Mucosa of descending colon (tissue), 3 donors: ENCODE data around the gene LATS2. TPM values are rescaled to one million over a fixed set of nuclear protein-coding genes. Genes with fewer than 3 reads are reported as not detected.

ENCODE experiments used
- ATAC-seq: fragments of 200-7000 bp; cut with Tn5 transposase; one replicate; pipeline ENCODE4 v1.9.1; 2020; ENCODE audit warnings: mild to moderate bottlenecking, moderate library complexity
- DNase-seq, 3 donors: peaks; one replicate each; pipeline ENCODE4 v3.0.0-alpha.2; 2020
- H3K36me3 ChIP-seq: fragments of 200-600 bp; one replicate; pipeline ENCODE4 v1.8.0; 2021; ENCODE audit warnings: low read depth, mild to moderate bottlenecking
- H3K4me1 ChIP-seq: fragments of 200-600 bp; one replicate; pipeline ENCODE4 v1.8.0; 2021; ENCODE audit warnings: low read depth, mild to moderate bottlenecking
- H3K4me3 ChIP-seq: fragments of 200-600 bp; one replicate; pipeline ENCODE4 v1.8.0; 2021; ENCODE audit warnings: mild to moderate bottlenecking
- H3K9me3 ChIP-seq: fragments of 200-600 bp; one replicate; pipeline ENCODE4 v1.8.0; 2021; ENCODE audit warnings: mild to moderate bottlenecking
- CTCF ChIP-seq: fragments of 200-600 bp; IDR thresholded peaks from one replicate; pipeline ENCODE4 v1.8.0; 2022; ENCODE audit warnings: antibody characterized with exemption, mild to moderate bottlenecking
- intact Hi-C, 2 donors: fragments of 100-400 bp; cut with DNase I in 1 of 2; cut with micrococcal nuclease in 1 of 2; formaldehyde crosslinking; loops; one replicate each; pipeline versions ENCODE4 v1.11.0 to v1.11.1; 2022; cut with DNase I, micrococcal nuclease
- long read RNA-seq, 2 donors: library from polyadenylated mRNA; unstranded; transcript quantifications; one replicate each; pipeline ENCODE4 v2.0.0, GENCODE V29; 2019 to 2021
- total RNA-seq, 3 donors: library from RNA; stranded (reverse); fragmentation: NEBNext Ultra II Directional in 2 of 3; extraction: Animal tissue kit (Norgen Biotek cat#: 25700) in 2 of 3; gene quantifications; one replicate each; pipeline versions ENCODE4 v1.2.1 to v1.2.4, GENCODE V29; 2021 to 2023
- donor health status: DM: no; HTN: no; CAD: no; lungs with moderate emphysema.
- donor health status: DM: no; HTN: no; CAD: no.
- donor health status: DM: no; HTN: yes; CAD: no.

The LATS2 gene
- 10 to 100 TPM in 2 of 3 donors, 1 to 10 TPM in 1; 9.1 to 25.9 (median 10.3) TPM for total RNA-seq
- long read RNA-seq, donor 1, full-length matches to known transcripts: 3 of 18 reads
- long read RNA-seq, donor 1, partial matches to known transcripts: 3 of 18 reads
- long read RNA-seq, donor 1, other reads (novel, unspliced or antisense): 12 of 18 reads
- long read RNA-seq, donor 2: 0 reads

GRCh38 chr13:21061029-21061763 lies at the start of gene LATS2:
LATS2 (minus strand) TSS chr13:21061586; CDS start chr13:21046026, 15,560 bp downstream.
- Histone ChIP-seq H3K36me3 (no peaks in the 10 kb centered on the region), H3K4me1 (no peaks in the 10 kb centered on the region), H3K9me3 (no peaks in the 10 kb centered on the region), H3K4me3 (peak within 1 kb of the TSS; percentile 84)
- no peak for TF ChIP-seq CTCF
- DNase-seq (peak; percentile 94 to 96 (median 94)), ATAC-seq (peak; percentile 98)
- intact Hi-C loops: loop anchor here in 1 of 2 donors (5.0 kb wide), 1 partner anchor 49 kb away; no protein-coding TSS in a partner anchor

GRCh38 chr13:21109168-21109567 lies 47.8 kb upstream of the LATS2 start:
- Histone ChIP-seq H3K4me1 (no peaks in the 10 kb centered on the region), H3K36me3 (no peaks in the 10 kb centered on the region), H3K4me3 (no peak overlapping the region), H3K9me3 (no peaks in the 10 kb centered on the region)
- ATAC-seq: no peak
- DNase-seq: no peak
- no peak for TF ChIP-seq CTCF
- intact Hi-C loops: no loop called here

- intact Hi-C loops: no loop called here
- DNase-seq (no peak), ATAC-seq (no peak)
- Histone ChIP-seq H3K4me3 (no peak overlapping the region), H3K36me3 (no peaks in the 10 kb centered on the region), H3K4me1 (no peaks in the 10 kb centered on the region), H3K9me3 (no peaks in the 10 kb centered on the region)
- no peak for TF ChIP-seq CTCF
Measured at GRCh38 chr13:21106089-21106488, 44.7 kb upstream of the LATS2 start.

- Histone ChIP-seq H3K9me3 (no peaks in the 10 kb centered on the region), H3K36me3 (no peaks in the 10 kb centered on the region), H3K4me3 (no peak overlapping the region), H3K4me1 (no peaks in the 10 kb centered on the region)
- TF ChIP-seq CTCF: no peak
- ATAC-seq: no peak
- intact Hi-C loops: no loop called here
- no peak for DNase-seq
Measured at GRCh38 chr13:21104199-21105019, 43.0 kb upstream of the LATS2 start.

GRCh38 chr13:21101865-21102576 lies 40.6 kb upstream of the LATS2 start:
- TF ChIP-seq CTCF: no peak
- H3K4me3 ChIP-seq: no peak overlapping the region
- H3K36me3 ChIP-seq: no peaks in the 10 kb centered on the region
- H3K4me1 ChIP-seq: no peaks in the 10 kb centered on the region
- no peak for ATAC-seq
- DNase-seq: no peak
- intact Hi-C loops: no loop called here
- H3K9me3 ChIP-seq: no peaks in the 10 kb centered on the region
